GM19452 (cell line): ENCODE measurements around the gene C16orf78.

Source experiments
- ATAC-seq: cut with Tn5 transposase; IDR thresholded peaks from one replicate; pipeline ENCODE4 v1.9.1; 2021; ENCODE audit not compliant: unreplicated experiment

C16orf78 gene

GRCh38 chr16:49382916-49383315 lies 9.3 kb downstream of the C16orf78 start:
- ATAC-seq: no peak

- no peak for ATAC-seq
Observed at GRCh38 chr16:49395021-49395420, 21.4 kb downstream of the C16orf78 start.

GRCh38 chr16:49396206-49396720 lies 22.7 kb downstream of the C16orf78 start:
- ATAC-seq: no peak

- ATAC-seq: no peak
Observed at GRCh38 chr16:49398761-49399160, 25.2 kb downstream of the C16orf78 start.

GRCh38 chr16:49399594-49400364 lies 26.2 kb downstream of the C16orf78 start:
- peak; percentile 99 for ATAC-seq

- no peak for ATAC-seq
Observed at GRCh38 chr16:49400611-49401010, 27.0 kb downstream of the C16orf78 start.

GRCh38 chr16:49405123-49405522 lies 31.5 kb downstream of the C16orf78 start:
- no peak for ATAC-seq

GRCh38 chr16:49405530-49405929 lies 31.9 kb downstream of the C16orf78 start:
- ATAC-seq: no peak

GRCh38 chr16:49407873-49408550 lies 34.4 kb downstream of the C16orf78 start:
- peak; percentile 90 for ATAC-seq

- ATAC-seq: no peak
Observed at GRCh38 chr16:49409121-49409520, 35.5 kb downstream of the C16orf78 start.

- ATAC-seq: no peak
Observed at GRCh38 chr16:49410226-49410625, 36.6 kb downstream of the C16orf78 start.

GRCh38 chr16:49411121-49411970 lies 37.7 kb downstream of the C16orf78 start:
- ATAC-seq: no peak

GRCh38 chr16:49414671-49415070 lies 41.1 kb downstream of the C16orf78 start:
- ATAC-seq: no peak

- no peak for ATAC-seq
Observed at GRCh38 chr16:49415083-49415482, 41.5 kb downstream of the C16orf78 start.

- no peak for ATAC-seq
Observed at GRCh38 chr16:49416001-49416675, 42.5 kb downstream of the C16orf78 start.

GRCh38 chr16:49417354-49417753 lies 43.8 kb downstream of the C16orf78 start:
- ATAC-seq: no peak

GRCh38 chr16:49419006-49419405 lies 45.4 kb downstream of the C16orf78 start:
- ATAC-seq: no peak

- no peak for ATAC-seq
Observed at GRCh38 chr16:49419862-49420261, 46.3 kb downstream of the C16orf78 start.

- ATAC-seq: no peak
Observed at GRCh38 chr16:49422896-49423295, 49.3 kb downstream of the C16orf78 start.

- ATAC-seq: no peak
Observed at GRCh38 chr16:49424961-49425360, 51.4 kb downstream of the C16orf78 start.

- no peak for ATAC-seq
Observed at GRCh38 chr16:49427771-49428170, 54.2 kb downstream of the C16orf78 start.
